Fibroblast of villous mesenchyme (primary cell): ENCODE data around the gene NRG3. TPM values are rescaled to one million over a fixed set of nuclear protein-coding genes. Genes with fewer than 3 reads are reported as not detected.

Experiments used
- DNase-seq: peaks from one replicate; pipeline ENCODE4 v3.0.0-alpha.2; 2010; ENCODE audit warnings: low read depth
- H3K4me3 ChIP-seq: 2 replicates; pipeline ENCODE4 v1.5.1; 2011; ENCODE audit warnings: low read depth, mild to moderate bottlenecking, low read length
- CTCF ChIP-seq: IDR thresholded peaks from 2 replicates; pipeline ENCODE4 v1.5.1; 2012; ENCODE audit warnings: low read depth, mild to moderate bottlenecking, low read length; ENCODE audit not compliant: insufficient read depth
- total RNA-seq: library from RNA; depleted of rRNA; stranded (reverse); fragments of >200 nt; gene quantifications from 2 replicates; pipeline ENCODE4 v1.2.3, GENCODE V29; 2012

Gene NRG3
- total RNA-seq, 1 donor, result not detected

GRCh38 chr10:82867056-82867455 lies 992.1 kb downstream of the NRG3 start:
- no peak overlapping the region for H3K4me3 ChIP-seq
- no peak for TF ChIP-seq CTCF
- DNase-seq, result no peak

GRCh38 chr10:82874671-82875070 lies 999.7 kb downstream of the NRG3 start:
- no peak for DNase-seq
- TF ChIP-seq CTCF, result no peak
- H3K4me3 ChIP-seq, result no peak overlapping the region

- no peak overlapping the region for H3K4me3 ChIP-seq
- DNase-seq, result no peak
- no peak for TF ChIP-seq CTCF
Observed at GRCh38 chr10:82880776-82881290, 1005.8 kb downstream of the NRG3 start.

- TF ChIP-seq CTCF, result no peak
- no peak overlapping the region for H3K4me3 ChIP-seq
- DNase-seq, result no peak
Observed at GRCh38 chr10:82882722-82883121, 1007.7 kb downstream of the NRG3 start.

- TF ChIP-seq CTCF, result no peak
- H3K4me3 ChIP-seq, result no peak overlapping the region
- DNase-seq, result no peak
Observed at GRCh38 chr10:82883603-82884002, 1008.6 kb downstream of the NRG3 start.

GRCh38 chr10:82887488-82887887 lies 1012.5 kb downstream of the NRG3 start:
- DNase-seq, result no peak
- no peak for TF ChIP-seq CTCF
- no peak overlapping the region for H3K4me3 ChIP-seq

- no peak for DNase-seq
- H3K4me3 ChIP-seq, result no peak overlapping the region
- no peak for TF ChIP-seq CTCF
Observed at GRCh38 chr10:82888809-82889455, 1013.9 kb downstream of the NRG3 start.
